ENCODE results near the gene F5. TPM values are rescaled to one million over a fixed set of nuclear protein-coding genes. Genes with fewer than 3 reads are reported as not detected.

The F5 gene
- total and polyA plus RNA-seq, 2 experiments from 2014 or later: 20.4 to 24.0 TPM

- Histone ChIP-seq H3K9me3 (ENCODE audit: low read depth) (no peaks in the 10 kb centered on the region), H3K4me2 (peak overlapping the region; percentile 31), H3K36me3 (replicated peaks; ENCODE audit: insufficient read depth, low read depth) (no peaks in the 10 kb centered on the region), H3K4me1 (ENCODE audit: insufficient read depth) (peaks cover 22% of the 10 kb centered on the region), H3K27me3 (no peaks in the 10 kb centered on the region), H3K4me3 (no peak overlapping the region), H4K20me1 (ENCODE audit: insufficient read depth, poor library complexity, severe bottlenecking) (peaks cover 54% of the 10 kb centered on the region), H3K27ac (no peak overlapping the region), H3K9me2 (replicated peaks; ENCODE audit: insufficient read depth) (no peaks in the 10 kb centered on the region), H2AFZ (no peak overlapping the region), H3K79me2 (peaks cover 97% of the 10 kb centered on the region)
- 55% methylated on average over 1 of the region's 1 CpG for WGBS (ENCODE audit: low lambda C conversion rate, missing lambda C conversion rate)
- TF ChIP-seq EZH2 (IDR thresholded peaks at IDR 0.05; ENCODE audit: borderline replicate concordance) (no peak), EZH2phosphoT487 (IDR thresholded peaks at IDR 0.05; ENCODE audit: low read depth, severe bottlenecking, unreplicated experiment) (no peak), CTCF (IDR thresholded peaks at IDR 0.05; ENCODE audit: poor library complexity) (no peak)
- no peak for DNase-seq (ENCODE audit: low spot score)
Measured at GRCh38 chr1:169479363-169480066, 106.8 kb downstream of the F5 start.

- no peak overlapping the region for H3K27ac ChIP-seq
- 96% methylated on average over 5 of the region's 5 CpGs for WGBS (ENCODE audit: low lambda C conversion rate, missing lambda C conversion rate)
- H3K9me3 ChIP-seq (ENCODE audit: low read depth): no peaks in the 10 kb centered on the region
- no peaks in the 10 kb centered on the region for H3K27me3 ChIP-seq
- no peak for DNase-seq (ENCODE audit: low spot score)
- peaks cover 49% of the 10 kb centered on the region for H4K20me1 ChIP-seq (ENCODE audit: insufficient read depth, poor library complexity, severe bottlenecking)
- H3K79me2 ChIP-seq: peaks cover 89% of the 10 kb centered on the region
- H3K4me3 ChIP-seq: no peak overlapping the region
- H2AFZ ChIP-seq: no peak overlapping the region
- peaks cover 15% of the 10 kb centered on the region for H3K4me1 ChIP-seq (ENCODE audit: insufficient read depth)
- TF ChIP-seq EZH2phosphoT487 (IDR thresholded peaks at IDR 0.05; ENCODE audit: low read depth, severe bottlenecking, unreplicated experiment) (no peak), CTCF (IDR thresholded peaks at IDR 0.05; ENCODE audit: poor library complexity) (no peak), EZH2 (IDR thresholded peaks at IDR 0.05; ENCODE audit: borderline replicate concordance) (no peak)
- no peaks in the 10 kb centered on the region for H3K9me2 ChIP-seq (replicated peaks; ENCODE audit: insufficient read depth)
- H3K4me2 ChIP-seq: no peak overlapping the region
- no peaks in the 10 kb centered on the region for H3K36me3 ChIP-seq (replicated peaks; ENCODE audit: insufficient read depth, low read depth)
Measured at GRCh38 chr1:169478094-169478672, 108.1 kb downstream of the F5 start.

- H2AFZ ChIP-seq: no peak overlapping the region
- no peaks in the 10 kb centered on the region for H3K9me3 ChIP-seq (ENCODE audit: low read depth)
- DNase-seq (ENCODE audit: low spot score): no peak
- H3K36me3 ChIP-seq (replicated peaks; ENCODE audit: insufficient read depth, low read depth): no peaks in the 10 kb centered on the region
- no peak overlapping the region for H3K27ac ChIP-seq
- H4K20me1 ChIP-seq (ENCODE audit: insufficient read depth, poor library complexity, severe bottlenecking): peaks cover 38% of the 10 kb centered on the region
- no peak for TF ChIP-seq CTCF (IDR thresholded peaks at IDR 0.05; ENCODE audit: poor library complexity)
- TF ChIP-seq EZH2 (IDR thresholded peaks at IDR 0.05; ENCODE audit: borderline replicate concordance): no peak
- no peak for TF ChIP-seq EZH2phosphoT487 (IDR thresholded peaks at IDR 0.05; ENCODE audit: low read depth, severe bottlenecking, unreplicated experiment)
- H3K27me3 ChIP-seq: no peaks in the 10 kb centered on the region
- no peak overlapping the region for H3K4me3 ChIP-seq
- peaks cover 10% of the 10 kb centered on the region for H3K4me1 ChIP-seq (ENCODE audit: insufficient read depth)
- 50% methylated on average over 3 of the region's 3 CpGs for WGBS (ENCODE audit: low lambda C conversion rate, missing lambda C conversion rate)
- peaks cover 77% of the 10 kb centered on the region for H3K79me2 ChIP-seq
- H3K4me2 ChIP-seq: no peak overlapping the region
- H3K9me2 ChIP-seq (replicated peaks; ENCODE audit: insufficient read depth): no peaks in the 10 kb centered on the region
Measured at GRCh38 chr1:169475806-169476387, 110.4 kb downstream of the F5 start.

All from hepatocyte (in vitro differentiated cells).